CD14-positive monocyte (primary cell): ENCODE results near the gene DENND4A. TPM values are rescaled to one million over a fixed set of nuclear protein-coding genes. Genes with fewer than 3 reads are reported as not detected.

ENCODE experiments used
- DNase-seq, 3 donors: peaks; one replicate each; pipeline ENCODE4 v3.0.0-alpha.2; 2011 to 2022
- H2AFZ ChIP-seq: 2 replicates; pipeline ENCODE4 v1.6.0; 2012; ENCODE audit warnings: mild to moderate bottlenecking, low read depth, low read length, inconsistent platforms; ENCODE audit not compliant: insufficient read depth, poor library complexity, severe bottlenecking
- H3K27ac ChIP-seq, 2 donors: 1 replicate in 1 of 2; 2 replicates in 1 of 2; pipeline ENCODE4 v1.5.1; 2012 to 2013; ENCODE audit warnings: low read length in 2 of 2, control low read depth in 1 of 2, inconsistent platforms in 1 of 2, low read depth in 1 of 2, mild to moderate bottlenecking in 1 of 2
- H3K27me3 ChIP-seq, 2 donors: one replicate each; pipeline versions ENCODE4 v1.6.0 to v1.6.1; 2011 to 2013; ENCODE audit warnings: low read length in 2 of 2; ENCODE audit not compliant: control insufficient read depth in 2 of 2, insufficient read depth in 2 of 2
- H3K36me3 ChIP-seq, 2 donors: replicated peaks in 1 of 2; 1 replicate in 1 of 2; 2 replicates in 1 of 2; pipeline versions ENCODE4 v1.5.1 to v1.6.1; 2012 to 2013; ENCODE audit warnings: low read length in 2 of 2, control low read depth in 1 of 2, inconsistent platforms in 1 of 2, mild to moderate bottlenecking in 1 of 2; ENCODE audit not compliant: insufficient read depth in 2 of 2, control insufficient read depth in 1 of 2
- H3K4me1 ChIP-seq, 2 donors: 1 replicate in 1 of 2; 2 replicates in 1 of 2; pipeline versions ENCODE4 v1.5.1 to v1.6.1; 2012 to 2013; ENCODE audit warnings: low read length in 2 of 2, control low read depth in 1 of 2, inconsistent platforms in 1 of 2, mild to moderate bottlenecking in 1 of 2, moderate library complexity in 1 of 2; ENCODE audit not compliant: insufficient read depth in 2 of 2, control insufficient read depth in 1 of 2
- H3K4me2 ChIP-seq: replicated peaks from 2 replicates; pipeline ENCODE3; 2012; ENCODE audit warnings: low read length, moderate library complexity, mild to moderate bottlenecking; ENCODE audit not compliant: poor library complexity, severe bottlenecking; ENCODE audit errors: extremely low read depth
- H3K4me3 ChIP-seq, 3 experiments: fragments of 200-600 bp in 1 of 3; sonication (generic) in 1 of 3; replicated peaks in 1 of 3; 1 replicate in 2 of 3; 2 replicates in 1 of 3; pipeline ENCODE4 v1.5.1; 2011 to 2013; ENCODE audit warnings: low read length in 3 of 3, mild to moderate bottlenecking in 3 of 3, control low read depth in 2 of 3, low read depth in 2 of 3, inconsistent platforms in 1 of 3, moderate library complexity in 1 of 3
- H3K79me2 ChIP-seq: 2 replicates; pipeline ENCODE4 v1.6.0; 2012; ENCODE audit warnings: mild to moderate bottlenecking, control low read depth, inconsistent platforms, low read length, moderate library complexity; ENCODE audit not compliant: insufficient read depth
- H3K9ac ChIP-seq: 2 replicates; pipeline ENCODE4 v1.6.0; 2017; ENCODE audit warnings: low read length, mild to moderate bottlenecking; ENCODE audit not compliant: insufficient read depth, poor library complexity, severe bottlenecking
- H3K9me3 ChIP-seq, 2 donors: replicated peaks in 1 of 2; 1 replicate in 1 of 2; 2 replicates in 1 of 2; pipeline versions ENCODE4 v1.5.1 to v1.6.1; 2012 to 2013; ENCODE audit warnings: low read length in 2 of 2, control low read depth in 1 of 2; ENCODE audit not compliant: control insufficient read depth in 1 of 2, insufficient read depth in 1 of 2
- H4K20me1 ChIP-seq: 2 replicates; pipeline ENCODE4 v1.6.0; 2012; ENCODE audit warnings: mild to moderate bottlenecking, low read length, control low read depth, moderate library complexity; ENCODE audit not compliant: insufficient read depth
- H3K27ac Mint-ChIP-seq, 7 donors: one replicate each; pipeline ENCODE4 v1.8.0; 2020; ENCODE audit warnings: mild to moderate bottlenecking in 7 of 7, mixed read lengths in 7 of 7, moderate library complexity in 6 of 7, inconsistent platforms in 2 of 7
- H3K27me3 Mint-ChIP-seq, 3 donors: one replicate each; pipeline ENCODE4 v1.8.0; 2021 to 2022; ENCODE audit warnings: low read depth in 3 of 3, mild to moderate bottlenecking in 3 of 3, mixed read lengths in 3 of 3, moderate library complexity in 3 of 3, inconsistent platforms in 1 of 3
- H3K36me3 Mint-ChIP-seq, 2 donors: one replicate each; pipeline ENCODE4 v1.8.0; 2020; ENCODE audit warnings: mixed read lengths in 2 of 2, inconsistent platforms in 1 of 2, mild to moderate bottlenecking in 1 of 2
- H3K4me1 Mint-ChIP-seq: one replicate; pipeline ENCODE4 v1.8.0; 2020; ENCODE audit warnings: mild to moderate bottlenecking, mixed read lengths
- H3K4me3 Mint-ChIP-seq, 2 donors: one replicate each; pipeline ENCODE4 v1.8.0; 2020; ENCODE audit warnings: mild to moderate bottlenecking in 2 of 2, mixed read lengths in 2 of 2, moderate library complexity in 1 of 2
- H3K9me3 Mint-ChIP-seq, 7 donors: one replicate each; pipeline ENCODE4 v1.8.0; 2020 to 2022; ENCODE audit warnings: mixed read lengths in 7 of 7, mild to moderate bottlenecking in 6 of 7, moderate library complexity in 6 of 7, inconsistent platforms in 2 of 7
- CTCF ChIP-seq: fragments of 200-600 bp; IDR thresholded peaks from one replicate; pipeline ENCODE4 v1.8.0; 2022; ENCODE audit warnings: antibody characterized with exemption, mild to moderate bottlenecking
- WGBS: methylation state at CpG from one replicate; pipeline ENCODE4 v1.1.5; 2013; ENCODE audit warnings: missing lambda C conversion rate; ENCODE audit not compliant: insufficient coverage; 5-methylcytosine and 5-hydroxymethylcytosine counted together
- intact Hi-C, 2 donors: fragments of 100-400 bp; cut with micrococcal nuclease; formaldehyde crosslinking; loops; one replicate each; pipeline versions ENCODE4 v1.15.0 to v1.15.1; 2023
- polyA plus RNA-seq, 3 donors: library from polyadenylated mRNA; depleted of rRNA in 1 of 3; unstranded in 2 of 3; stranded (reverse) in 1 of 3; fragments of 300-500 nt in 2 of 3; fragments of >200 nt in 1 of 3; fragmentation: Illumina TruSeq in 2 of 3; gene quantifications; 1 replicate in 2 of 3; 2 replicates in 1 of 3; pipeline ENCODE4 v1.2.3, GENCODE V29; 2012 to 2021

Gene DENND4A
- polyA plus RNA-seq, 3 donors, result 4.6 to 11.0 (median 6.9) TPM

- peaks cover 80% of the 10 kb centered on the region in 2 donors for H3K4me1 ChIP-seq
- no peak overlapping the region for H2AFZ ChIP-seq
- peaks cover 0 to 2% of the 10 kb centered on the region in 2 donors for H3K36me3 Mint-ChIP-seq
- H3K9me3 Mint-ChIP-seq, result no peaks in the 10 kb centered on the region
- H3K27me3 Mint-ChIP-seq, result peaks cover 0 to 2% (median 0%) of the 10 kb centered on the region in 3 donors
- H3K79me2 ChIP-seq, result no peaks in the 10 kb centered on the region
- H3K4me1 Mint-ChIP-seq, result peaks cover 69% of the 10 kb centered on the region
- H3K27ac ChIP-seq, result peak overlapping the region; percentile 79 to 91
- H3K9ac ChIP-seq, result no peak overlapping the region
- no peak overlapping the region for H3K4me2 ChIP-seq
- no peak overlapping the region for H3K4me3 Mint-ChIP-seq
- H3K27ac Mint-ChIP-seq, result peak overlapping the region in 6 of 7 donors; percentile 25 to 97 (median 80)
- no peaks in the 10 kb centered on the region for H4K20me1 ChIP-seq
- intact Hi-C loops, result loop anchor here in 1 of 2 donors (5.0 kb wide), 1 partner anchor 42 kb away; the partner anchor contains the start of gene DENND4A
- DNase-seq, result no peak
- no peaks in the 10 kb centered on the region for H3K9me3 ChIP-seq
- WGBS, result 90% methylated on average over 2 of the region's 8 CpGs
- no peak for TF ChIP-seq CTCF
- H3K36me3 ChIP-seq, result no peaks in the 10 kb centered on the region
- H3K4me3 ChIP-seq, result no peak overlapping the region
- H3K27me3 ChIP-seq, result no peaks in the 10 kb centered on the region
These were observed 42.6 kb upstream of the DENND4A start for GRCh38 chr15:65834603-65835282.

DNA sequence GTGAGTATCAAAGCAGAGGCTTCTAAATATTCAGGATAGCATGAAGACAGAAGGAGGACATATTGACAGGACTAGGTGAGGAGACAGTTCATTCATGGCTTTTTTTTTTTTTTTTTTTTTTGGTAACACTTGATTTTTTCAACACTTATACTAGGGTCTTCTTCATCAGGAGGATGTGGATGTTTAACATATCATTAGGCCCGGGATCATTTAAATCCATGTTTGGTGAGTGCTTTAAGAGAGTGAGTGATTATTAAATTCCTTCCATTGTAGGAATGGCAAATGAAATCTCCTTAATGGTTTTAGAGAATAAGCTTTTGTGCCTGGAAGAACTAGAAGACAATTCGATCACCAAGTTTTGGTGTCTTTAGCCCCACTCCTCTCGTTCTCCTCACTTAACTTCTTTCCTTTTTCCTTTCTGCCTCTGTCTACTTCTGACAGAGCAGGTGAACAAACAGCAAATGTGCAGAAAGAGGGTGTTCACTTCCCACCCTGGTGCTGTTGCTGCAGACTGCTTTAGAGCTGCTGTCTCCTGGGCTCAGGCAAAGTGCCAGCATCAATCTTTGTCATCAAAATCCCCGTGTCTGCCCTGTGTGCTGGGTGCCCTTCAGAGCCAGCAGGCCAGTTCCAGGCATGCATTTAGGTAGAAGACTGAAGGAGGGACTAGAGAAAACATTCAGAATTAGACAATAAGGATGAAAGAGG, 41.6 kb upstream of the DENND4A start:
- H3K4me2 ChIP-seq, result peak overlapping the region; percentile 64
- peaks cover 70 to 73% of the 10 kb centered on the region in 2 donors for H3K4me1 ChIP-seq
- H4K20me1 ChIP-seq, result no peaks in the 10 kb centered on the region
- peak overlapping the region; percentile 78 for H2AFZ ChIP-seq
- no peaks in the 10 kb centered on the region for H3K36me3 ChIP-seq
- H3K9ac ChIP-seq, result peak overlapping the region; percentile 62
- H3K27me3 ChIP-seq, result no peaks in the 10 kb centered on the region
- peaks cover 71% of the 10 kb centered on the region for H3K4me1 Mint-ChIP-seq
- no peak for TF ChIP-seq CTCF
- H3K9me3 ChIP-seq, result no peaks in the 10 kb centered on the region
- H3K4me3 Mint-ChIP-seq, result peak overlapping the region in 1 of 2 donors; percentile 86
- peak in 2 of 3 donors; percentile 29 to 49 for DNase-seq
- 11% methylated on average over 3 of the region's 4 CpGs for WGBS
- H3K9me3 Mint-ChIP-seq, result no peaks in the 10 kb centered on the region
- H3K79me2 ChIP-seq, result no peaks in the 10 kb centered on the region
- H3K27me3 Mint-ChIP-seq, result peaks cover 0 to 2% (median 0%) of the 10 kb centered on the region in 3 donors
- peaks cover 0 to 2% of the 10 kb centered on the region in 2 donors for H3K36me3 Mint-ChIP-seq
- peak overlapping the region in 1 of 3 experiments; percentile 51 for H3K4me3 ChIP-seq
- intact Hi-C loops, result loop anchor here in 1 of 2 donors (2.0 to 5.0 kb wide), 2 partner anchors 15 to 41 kb away; partner anchors contain the start of gene DENND4A
- H3K27ac Mint-ChIP-seq, result peak overlapping the region; percentile 95 to 99 (median 97)
- H3K27ac ChIP-seq, result peak overlapping the region; percentile 91 to 95
